Retinal pigment epithelial cell (primary cell): ENCODE results near the gene SPTBN2.

Experiments
- DNase-seq: peaks from one replicate; pipeline ENCODE4 v3.0.0-alpha.2; 2010; ENCODE audit warnings: low read depth
- H3K4me3 ChIP-seq: 2 replicates; pipeline ENCODE4 v1.5.1; 2011; ENCODE audit warnings: mild to moderate bottlenecking, low read length, control low read depth, moderate library complexity
- TF ChIP-seq, protein P1 (sequence below): conservative IDR thresholded peaks from 2 replicates; pipeline ENCODE4 v1.5.1; 2011; ENCODE audit warnings: low read depth, low read length, control low read depth, inconsistent platforms

Gene SPTBN2

DNA sequence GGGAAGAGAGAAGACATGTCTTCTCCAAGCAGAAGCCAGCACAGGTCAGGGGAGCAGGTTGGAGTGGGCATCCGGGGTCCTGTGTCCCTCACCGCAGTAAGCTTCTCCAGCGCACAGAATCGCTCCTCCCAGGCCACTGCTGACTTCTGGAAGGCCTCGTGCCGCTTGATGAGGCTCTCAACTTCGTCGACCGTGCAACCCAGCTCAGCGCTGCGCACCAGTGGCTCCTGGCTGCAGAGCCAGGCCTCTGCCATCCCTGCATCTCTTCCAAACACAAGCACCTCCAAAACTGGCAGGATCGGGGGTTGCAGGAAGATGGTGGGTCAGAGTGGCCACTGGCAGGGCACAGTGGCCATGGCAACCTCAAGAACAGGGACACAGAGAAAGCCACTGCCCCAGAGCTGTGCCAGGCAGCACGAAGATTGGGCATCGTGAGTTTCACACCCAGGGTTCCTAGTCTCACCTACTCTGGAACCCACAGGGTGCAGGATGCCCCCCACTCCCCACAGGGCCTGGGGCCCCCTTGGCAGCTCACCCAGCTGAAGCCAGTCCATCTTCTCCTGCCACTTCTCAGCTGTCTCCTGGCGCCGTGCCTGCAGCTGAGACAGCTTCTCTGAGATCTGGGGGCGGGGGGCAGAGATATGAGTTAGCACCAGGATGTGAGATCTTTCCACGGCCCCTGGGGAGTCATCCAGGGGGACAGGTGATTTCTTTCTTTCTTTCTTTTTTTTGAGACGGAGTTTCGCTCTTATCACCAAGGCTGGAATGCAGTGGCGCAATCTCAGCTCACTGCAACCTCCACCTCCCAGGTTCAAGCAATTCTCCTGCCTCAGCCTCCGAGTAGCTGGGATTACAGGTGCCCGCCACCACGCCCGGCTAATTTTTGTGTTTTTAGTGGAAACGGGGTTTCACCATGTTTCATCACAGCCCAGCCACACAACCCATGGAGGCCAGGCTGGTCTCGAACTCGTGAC is 40.2 kb downstream of the SPTBN2 start:
- H3K4me3 ChIP-seq: no peak overlapping the region
- DNase-seq: no peak
- TF ChIP-seq, protein P1, sequence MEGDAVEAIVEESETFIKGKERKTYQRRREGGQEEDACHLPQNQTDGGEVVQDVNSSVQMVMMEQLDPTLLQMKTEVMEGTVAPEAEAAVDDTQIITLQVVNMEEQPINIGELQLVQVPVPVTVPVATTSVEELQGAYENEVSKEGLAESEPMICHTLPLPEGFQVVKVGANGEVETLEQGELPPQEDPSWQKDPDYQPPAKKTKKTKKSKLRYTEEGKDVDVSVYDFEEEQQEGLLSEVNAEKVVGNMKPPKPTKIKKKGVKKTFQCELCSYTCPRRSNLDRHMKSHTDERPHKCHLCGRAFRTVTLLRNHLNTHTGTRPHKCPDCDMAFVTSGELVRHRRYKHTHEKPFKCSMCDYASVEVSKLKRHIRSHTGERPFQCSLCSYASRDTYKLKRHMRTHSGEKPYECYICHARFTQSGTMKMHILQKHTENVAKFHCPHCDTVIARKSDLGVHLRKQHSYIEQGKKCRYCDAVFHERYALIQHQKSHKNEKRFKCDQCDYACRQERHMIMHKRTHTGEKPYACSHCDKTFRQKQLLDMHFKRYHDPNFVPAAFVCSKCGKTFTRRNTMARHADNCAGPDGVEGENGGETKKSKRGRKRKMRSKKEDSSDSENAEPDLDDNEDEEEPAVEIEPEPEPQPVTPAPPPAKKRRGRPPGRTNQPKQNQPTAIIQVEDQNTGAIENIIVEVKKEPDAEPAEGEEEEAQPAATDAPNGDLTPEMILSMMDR: no peak

DNA sequence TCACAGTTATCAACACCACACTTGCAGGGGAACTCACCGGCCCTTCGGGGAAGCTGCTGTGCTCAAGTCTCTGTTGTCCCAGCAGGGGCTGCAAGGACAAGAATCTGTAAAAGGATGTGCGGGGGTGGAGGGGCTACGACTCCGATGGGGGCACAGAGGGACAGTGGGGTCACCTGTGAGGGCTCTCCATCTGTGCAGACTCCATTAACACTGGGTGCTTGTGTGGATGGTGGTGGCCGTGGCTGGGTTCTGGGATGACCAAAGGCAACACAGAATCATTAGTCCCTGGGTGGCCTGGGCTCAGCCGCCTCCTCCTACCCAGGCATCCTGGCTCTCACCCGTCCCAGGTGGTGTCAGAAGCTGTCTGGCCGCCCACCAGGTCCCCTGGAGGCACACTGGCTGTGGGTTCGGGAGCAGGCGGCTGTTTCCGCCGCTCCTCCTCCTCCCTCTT is 41.2 kb downstream of the SPTBN2 start:
- no peak for DNase-seq
- TF ChIP-seq, protein P1: no peak
- no peak overlapping the region for H3K4me3 ChIP-seq

DNA sequence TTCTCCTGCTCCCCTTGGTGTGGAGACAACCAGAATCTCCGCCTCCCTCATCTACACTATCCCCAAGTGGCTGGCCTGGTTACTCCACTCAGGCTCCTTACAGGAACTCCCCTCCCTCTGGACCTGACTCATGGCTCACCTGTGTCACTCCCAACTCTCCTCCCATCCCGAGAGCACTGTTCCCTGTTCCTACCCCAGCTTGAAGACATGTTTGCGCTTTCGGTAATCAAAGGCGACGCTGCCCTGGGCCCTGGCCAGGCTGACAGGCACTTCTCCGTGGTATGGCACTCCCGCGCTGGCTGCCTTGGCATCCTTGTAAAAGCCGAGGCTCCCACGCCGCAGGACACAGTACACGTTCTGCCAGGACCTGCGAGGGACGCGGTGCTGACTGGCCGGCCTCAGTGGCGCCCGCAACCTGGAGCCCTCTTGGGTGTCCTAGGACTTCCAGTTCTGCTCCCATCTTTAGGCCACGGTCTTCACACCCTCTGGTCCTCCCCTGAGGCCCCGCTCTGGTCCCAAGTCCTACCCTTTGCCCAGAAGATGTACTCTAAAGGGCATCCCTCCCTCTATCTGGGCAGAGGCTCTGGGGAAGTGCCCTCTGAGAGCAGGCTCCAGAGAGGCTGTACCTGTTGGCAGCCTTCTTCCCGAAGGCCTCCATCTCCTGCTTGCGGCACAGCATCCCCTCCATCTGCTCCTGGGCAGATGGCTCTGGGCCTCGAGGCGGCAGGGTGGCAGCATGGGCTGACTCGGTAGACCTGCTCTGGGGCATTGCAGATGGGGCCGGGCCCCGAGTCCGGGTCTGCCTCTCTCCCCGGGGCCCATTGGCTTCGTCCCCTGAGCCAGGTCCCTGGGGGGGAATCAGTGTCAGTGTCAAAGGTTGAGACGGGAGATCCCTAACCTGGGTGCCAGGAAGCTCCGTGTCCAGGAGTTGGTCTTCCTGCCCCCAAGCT is 41.9 kb downstream of the SPTBN2 start:
- DNase-seq: no peak
- TF ChIP-seq, protein P1: no peak
- H3K4me3 ChIP-seq: no peak overlapping the region

DNA sequence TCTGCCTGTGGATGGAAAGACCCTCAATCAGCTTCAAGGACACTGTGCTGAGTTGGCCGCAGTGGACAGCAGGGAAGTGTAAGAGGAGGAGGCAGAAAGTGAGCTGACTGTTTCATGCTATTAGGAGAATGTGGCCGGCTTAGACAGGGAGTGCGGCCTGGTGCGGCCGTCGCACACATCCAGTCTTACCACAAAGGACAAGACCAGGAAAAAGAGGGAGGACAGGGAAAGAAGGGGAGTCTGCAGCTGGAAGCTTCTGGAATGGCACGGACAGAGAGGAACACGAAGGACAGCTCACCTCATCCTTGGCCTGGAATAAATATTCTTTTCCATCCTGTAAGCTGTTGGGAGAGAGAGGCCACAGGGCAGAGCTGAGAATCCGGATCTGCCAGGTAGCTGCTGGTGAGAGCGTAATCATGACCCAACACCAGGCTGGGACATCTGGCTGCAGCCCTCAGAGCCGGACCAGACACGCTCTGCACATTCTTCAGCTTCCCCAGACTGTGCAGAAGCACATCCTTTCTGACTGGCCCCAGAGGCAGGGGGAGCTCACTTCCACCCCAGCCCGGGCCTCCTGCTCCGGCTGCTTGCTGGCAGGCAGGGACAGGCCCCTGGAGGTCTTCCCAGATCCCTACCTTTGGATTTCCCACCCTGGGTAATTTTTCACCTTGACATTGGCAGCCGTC is 42.8 kb downstream of the SPTBN2 start:
- no peak overlapping the region for H3K4me3 ChIP-seq
- no peak for DNase-seq
- TF ChIP-seq, protein P1: no peak

DNA sequence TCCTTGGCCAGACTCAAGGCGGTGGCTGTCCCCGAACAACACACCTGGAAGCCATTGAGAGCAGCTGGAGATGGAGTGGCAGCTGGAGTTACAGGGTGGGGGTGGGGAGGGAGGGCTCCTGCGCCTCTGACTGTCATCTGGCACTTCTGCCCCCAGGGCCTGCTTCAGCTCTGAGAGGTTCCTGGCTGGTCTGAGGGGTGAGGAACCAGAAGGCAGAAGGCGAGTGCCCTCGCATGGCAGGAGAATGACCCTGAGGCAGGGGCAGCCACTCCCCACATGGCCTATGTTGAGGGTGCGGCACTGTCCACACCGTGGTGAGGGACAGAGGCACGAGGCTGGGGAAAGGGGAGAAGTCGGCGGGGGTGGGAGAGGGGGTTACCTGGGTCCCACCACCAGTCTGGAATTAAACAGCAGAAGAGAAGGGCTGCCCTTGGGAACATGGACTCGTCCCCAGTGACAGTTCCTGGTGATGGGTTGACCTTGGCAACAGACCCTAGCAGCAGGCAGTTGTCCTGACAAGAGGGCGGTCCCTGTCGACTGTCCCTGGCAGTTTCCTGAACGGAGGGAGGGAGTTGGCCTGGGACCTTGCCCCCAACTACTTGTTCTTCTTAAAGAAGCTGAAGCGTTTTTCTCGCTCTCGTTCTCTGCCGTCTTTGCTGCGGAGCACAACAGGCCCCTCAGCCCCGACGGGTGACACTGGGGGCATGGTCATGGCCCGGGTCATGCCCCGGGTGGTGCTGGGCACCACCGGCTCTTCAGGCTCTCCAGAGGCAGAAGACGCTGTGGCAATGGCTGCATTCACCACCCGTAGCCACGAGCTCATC is 43.5 kb downstream of the SPTBN2 start:
- no peak for DNase-seq
- no peak overlapping the region for H3K4me3 ChIP-seq
- TF ChIP-seq, protein P1: no peak

DNA sequence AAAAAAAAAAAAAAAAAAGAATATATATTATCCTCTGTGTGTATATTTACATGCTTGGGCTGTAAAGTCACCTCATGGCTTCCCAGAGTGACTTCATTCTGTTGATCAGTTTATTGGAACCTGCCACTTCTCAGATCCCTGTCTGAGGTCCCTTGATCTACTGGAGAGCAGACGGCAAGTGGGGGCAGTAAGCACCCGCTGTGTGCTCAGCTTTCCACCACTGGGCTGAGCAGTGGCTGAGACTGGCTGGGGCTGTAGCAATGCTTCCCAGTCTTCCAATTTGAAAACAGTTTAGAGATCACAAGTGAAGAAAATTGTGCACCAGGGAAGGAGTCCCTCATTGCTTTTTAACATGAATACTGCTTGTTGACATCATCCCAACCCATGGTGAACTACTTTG is 44.4 kb downstream of the SPTBN2 start:
- TF ChIP-seq, protein P1: no peak
- no peak overlapping the region for H3K4me3 ChIP-seq
- no peak for DNase-seq
